Osteocyte (in vitro differentiated cells): Measurements from ENCODE around the gene TAOK2. TPM values are rescaled to one million over a fixed set of nuclear protein-coding genes. Genes with fewer than 3 reads are reported as not detected.
A peak's percentile ranks its signal among the peaks of the same experiment; 100 is the strongest.
"Not testable (repeated sequence)": the region's sequence is repeated elsewhere in the genome, so short reads cannot be mapped to it uniquely, and the experiment has no call there.

Source experiments
- DNase-seq: peaks from one replicate; pipeline ENCODE4 v3.0.0; 2021; ENCODE audit warnings: mixed read lengths; ENCODE audit not compliant: unreplicated experiment; ENCODE audit errors: extremely low spot score
- H3K27ac Mint-ChIP-seq: one replicate; pipeline ENCODE4 v1.8.0; 2021; ENCODE audit warnings: mild to moderate bottlenecking, mixed read lengths; ENCODE audit not compliant: unreplicated experiment
- H3K27me3 Mint-ChIP-seq: one replicate; pipeline ENCODE4 v1.8.0; 2021; ENCODE audit warnings: mixed read lengths; ENCODE audit not compliant: unreplicated experiment
- H3K36me3 Mint-ChIP-seq: one replicate; pipeline ENCODE4 v1.8.0; 2021; ENCODE audit warnings: mixed read lengths; ENCODE audit not compliant: unreplicated experiment
- H3K4me1 Mint-ChIP-seq: one replicate; pipeline ENCODE4 v1.8.0; 2021; ENCODE audit warnings: mixed read lengths; ENCODE audit not compliant: unreplicated experiment
- H3K4me3 Mint-ChIP-seq: one replicate; pipeline ENCODE4 v1.8.0; 2021; ENCODE audit warnings: mild to moderate bottlenecking, moderate library complexity, mixed read lengths; ENCODE audit not compliant: unreplicated experiment
- H3K9me3 Mint-ChIP-seq: one replicate; pipeline ENCODE4 v1.8.0; 2021; ENCODE audit warnings: mixed read lengths; ENCODE audit not compliant: unreplicated experiment
- CTCF ChIP-seq: fragments of 200-600 bp; sonication (generic); IDR thresholded peaks from 2 replicates; pipeline ENCODE4 v1.5.0; 2021; ENCODE audit warnings: antibody characterized with exemption, mild to moderate bottlenecking, moderate library complexity
- total RNA-seq: library from RNA; stranded (reverse); gene quantifications from 2 replicates; pipeline ENCODE4 v1.2.1, GENCODE V29; 2021

Gene TAOK2
- total RNA-seq, 1 donor from 2014 or later: 48.8 TPM

GRCh38 chr16:30033270-30033669 lies 59.6 kb downstream of the TAOK2 start:
- DNase-seq: no peak
- H3K27me3 Mint-ChIP-seq: peaks cover 41% of the 10 kb centered on the region
- H3K4me3 Mint-ChIP-seq: no peak overlapping the region

GRCh38 chr16:30040221-30040620 lies 66.6 kb downstream of the TAOK2 start:
- TF ChIP-seq CTCF: no peak
- no peak overlapping the region for H3K4me3 Mint-ChIP-seq
- H3K27me3 Mint-ChIP-seq: peaks cover 20% of the 10 kb centered on the region
- H3K36me3 Mint-ChIP-seq: no peaks in the 10 kb centered on the region
- no peak for DNase-seq
- no peak overlapping the region for H3K27ac Mint-ChIP-seq
- no peaks in the 10 kb centered on the region for H3K4me1 Mint-ChIP-seq
- H3K9me3 Mint-ChIP-seq: no peaks in the 10 kb centered on the region

More at GRCh38 chr16:30033270-30033669, 59.6 kb downstream of the TAOK2 start:
- Mint-ChIP-seq H3K36me3 (no peaks in the 10 kb centered on the region), H3K9me3 (no peaks in the 10 kb centered on the region), H3K27ac (no peak overlapping the region), H3K4me1 (peaks cover 8% of the 10 kb centered on the region)
- TF ChIP-seq CTCF: no peak

- peaks cover 15% of the 10 kb centered on the region for H3K27me3 Mint-ChIP-seq
- not testable (repeated sequence) for H3K4me3 Mint-ChIP-seq, DNase-seq, H3K27ac Mint-ChIP-seq, H3K36me3 Mint-ChIP-seq, H3K4me1 Mint-ChIP-seq, H3K9me3 Mint-ChIP-seq
Observed at GRCh38 chr16:30040690-30041089, 67.0 kb downstream of the TAOK2 start.

GRCh38 chr16:30041841-30042240 lies 68.2 kb downstream of the TAOK2 start:
- no peak for DNase-seq
- no peaks in the 10 kb centered on the region for H3K4me1 Mint-ChIP-seq
- no peaks in the 10 kb centered on the region for H3K36me3 Mint-ChIP-seq
- peak; percentile 62 for TF ChIP-seq CTCF
- H3K4me3 Mint-ChIP-seq: no peak overlapping the region
- H3K27me3 Mint-ChIP-seq: peaks cover 8% of the 10 kb centered on the region
- H3K9me3 Mint-ChIP-seq: no peaks in the 10 kb centered on the region
- H3K27ac Mint-ChIP-seq: no peak overlapping the region

Other genes starting within 250 kb of the TAOK2 start
- not detected in 2 replicates for gene C16orf54, start 227.9 kb upstream of the TAOK2 start, total RNA-seq
- not detected in 2 replicates for gene ZG16, start 195.6 kb upstream of the TAOK2 start, total RNA-seq
- gene KIF22, start 183.1 kb upstream of the TAOK2 start, total RNA-seq: 20.0 and 23.0 TPM in 2 replicates
- 304 and 305 TPM in 2 replicates for gene MAZ, start 167.3 kb upstream of the TAOK2 start, total RNA-seq
- gene PRRT2, start 161.7 kb upstream of the TAOK2 start, total RNA-seq: 8.8 and 13.4 TPM in 2 replicates
- gene PAGR1, start 157.7 kb upstream of the TAOK2 start, total RNA-seq: 26.4 and 29.1 TPM in 2 replicates
- 150 and 157 TPM in 2 replicates for gene MVP, start 153.4 kb upstream of the TAOK2 start, total RNA-seq
- gene CDIPT, start 110.6 kb upstream of the TAOK2 start, total RNA-seq: 104 and 108 TPM in 2 replicates
- 17.6 and 19.3 TPM in 2 replicates for gene SEZ6L2, start 74.3 kb upstream of the TAOK2 start, total RNA-seq
- gene ASPHD1, start 73.4 kb upstream of the TAOK2 start, total RNA-seq: 1.0 and 1.2 TPM in 2 replicates
- gene KCTD13, start 47.6 kb upstream of the TAOK2 start, total RNA-seq: 20.5 and 22.3 TPM in 2 replicates
- gene TMEM219, start 11.8 kb upstream of the TAOK2 start, total RNA-seq: 119 and 139 TPM in 2 replicates
- 11.5 and 12.5 TPM in 2 replicates for gene HIRIP3, start 21.7 kb downstream of the TAOK2 start, total RNA-seq
- 72.4 and 77.0 TPM in 2 replicates for gene INO80E, start 22.4 kb downstream of the TAOK2 start, total RNA-seq
- 1.3 TPM in 2 replicates for gene DOC2A, start 37.2 kb downstream of the TAOK2 start, total RNA-seq
- gene C16orf92, start 49.3 kb downstream of the TAOK2 start, total RNA-seq: not detected in 2 replicates
- 0.32 and 0.52 TPM in 2 replicates for gene TLCD3B, start 57.4 kb downstream of the TAOK2 start, total RNA-seq
- gene ALDOA, start 91.9 kb downstream of the TAOK2 start, total RNA-seq: 750 and 765 TPM in 2 replicates
- 101 and 102 TPM in 2 replicates for gene PPP4C, start 102.1 kb downstream of the TAOK2 start, total RNA-seq
- 0.63 and 0.75 TPM in 2 replicates for gene TBX6, start 118.1 kb downstream of the TAOK2 start, total RNA-seq
- 83.6 and 93.3 TPM in 2 replicates for gene YPEL3, start 122.3 kb downstream of the TAOK2 start, total RNA-seq
- gene GDPD3, start 139.7 kb downstream of the TAOK2 start, total RNA-seq: 3.2 and 3.6 TPM in 2 replicates
- 52.9 and 59.0 TPM in 2 replicates for gene MAPK3, start 149.4 kb downstream of the TAOK2 start, total RNA-seq
- gene CORO1A, start 209.7 kb downstream of the TAOK2 start, total RNA-seq: 0.97 and 3.2 TPM in 2 replicates
- 64.5 and 73.2 TPM in 2 replicates for gene BOLA2B, start 219.8 kb downstream of the TAOK2 start, total RNA-seq
- gene SLX1A, start 220.0 kb downstream of the TAOK2 start, total RNA-seq: 20.0 and 34.1 TPM in 2 replicates
- 14.9 and 16.3 TPM in 2 replicates for gene SULT1A3, start 225.4 kb downstream of the TAOK2 start, total RNA-seq